K562 (cell line): Measurements from ENCODE around the gene PSMB10. TPM values are rescaled to one million over a fixed set of nuclear protein-coding genes. Genes with fewer than 3 reads are reported as not detected.

Experiments used
- CREB3 ChIP-seq: fragments of 450-650 bp; conservative IDR thresholded peaks from 2 replicates; pipeline ENCODE4 v1.6.1; 2016; ENCODE audit warnings: missing genetic modification characterization, low read depth, mild to moderate bottlenecking, missing compliant biosample characterization, moderate library complexity
- GMEB1 ChIP-seq: fragments of 250-450 bp; sonication (Bioruptor Pico); IDR thresholded peaks from 2 replicates; pipeline ENCODE4 v1.4.0; 2020; ENCODE audit warnings: mild to moderate bottlenecking
- GTF3C2 ChIP-seq: IDR thresholded peaks from 3 replicates; pipeline ENCODE4 v1.6.1; 2011; ENCODE audit warnings: borderline replicate concordance, mild to moderate bottlenecking, moderate library complexity; ENCODE audit not compliant: insufficient read length; ENCODE audit errors: extremely low read depth
- LEF1 ChIP-seq: fragments of 450-650 bp; IDR thresholded peaks from 2 replicates; pipeline ENCODE4 v1.6.1; 2016; ENCODE audit warnings: mild to moderate bottlenecking
- POLR2AphosphoS2 ChIP-seq: IDR thresholded peaks from 2 replicates; pipeline ENCODE4 v1.6.1; 2012; ENCODE audit warnings: low read length, improper control_type of control experiment
- TAL1 ChIP-seq: fragments of 450-650 bp; IDR thresholded peaks from 2 replicates; pipeline ENCODE4 v1.6.1; 2016; ENCODE audit warnings: mild to moderate bottlenecking
- ZBTB26 ChIP-seq: fragments of 450-650 bp; formaldehyde crosslinking; IDR thresholded peaks from 2 replicates; pipeline ENCODE4 v1.4.0; 2022; ENCODE audit warnings: missing genetic modification characterization
- ZFP1 ChIP-seq: fragments of 450-650 bp; formaldehyde crosslinking; IDR thresholded peaks from 2 replicates; pipeline ENCODE4 v1.4.0; 2020; ENCODE audit warnings: mild to moderate bottlenecking, mixed read lengths
- ZNF12 ChIP-seq: sonication (generic); formaldehyde crosslinking; IDR thresholded peaks from 2 replicates; pipeline ENCODE4 v1.4.0; 2020; ENCODE audit warnings: mild to moderate bottlenecking, missing genetic modification reagents
- ZNF407 ChIP-seq: fragments of 450-650 bp; IDR thresholded peaks from 2 replicates; pipeline ENCODE4 v1.6.1; 2016; ENCODE audit warnings: low read depth
- ZNF436 ChIP-seq: fragments of 250-450, 450-650 bp; sonication (Bioruptor Pico); formaldehyde crosslinking; IDR thresholded peaks from 2 replicates; pipeline ENCODE4 v1.7.0; 2020; ENCODE audit warnings: mild to moderate bottlenecking
- ZSCAN29 ChIP-seq: fragments of 450-650 bp; IDR thresholded peaks from 2 replicates; pipeline ENCODE4 v1.6.1; 2017
- polyA plus RNA-seq, 8 experiments: library from polyadenylated mRNA; depleted of rRNA in 4 of 8; stranded (reverse) in 5 of 8; unstranded in 3 of 8; fragments of >200 nt; fragmentation: Nextera tagmentation in 2 of 8; fragmentation: Illumina TruSeq in 1 of 8; extraction: Ambion mirVana in 2 of 8; extraction: Trizol in 1 of 8; gene quantifications; 2 replicates each; pipeline versions ENCODE4 v1.2.1 to v1.2.3, GENCODE V29; 2011 to 2014; ENCODE audit warnings: inconsistent platforms in 1 of 8, missing spikeins in 1 of 8
- total RNA-seq, 7 experiments: library from RNA; depleted of rRNA in 6 of 7; stranded (reverse); fragments of >200 nt in 6 of 7; fragmentation: Illumina TruSeq in 2 of 7; extraction: Trizol in 2 of 7; gene quantifications; 2 replicates each; pipeline versions ENCODE4 v1.2.1 to v1.2.3, GENCODE V29; 2011 to 2021; ENCODE audit warnings: low replicate concordance in 1 of 7

Gene PSMB10
- total and polyA plus RNA-seq, 9 of the 15 experiments (the other 6 are each of a cell fraction or from before 2014, with no cell fraction given): 11.7 to 105 (median 51.0) TPM

GRCh38 chr16:67968400-67969253, 32.0 kb upstream of the PSMB10 start, which contains the start of gene SLC12A4 (continued):
- TF ChIP-seq GTF3C2 (no peak), ZNF407 (no peak), ZNF12 (CRISPR knock-in tag) (peak; percentile 64; the same call in 1 of the 2 replicates), ZBTB26 (no peak), ZSCAN29 (no peak), ZNF436 (CRISPR knock-in tag) (no peak), POLR2AphosphoS2 (no peak), GMEB1 (CRISPR knock-in tag) (no peak), LEF1 (no peak), ZFP1 (no peak), CREB3 (no peak), TAL1 (no peak)
